Uterus (tissue), 4 donors: ENCODE measurements around the gene LAIR1. TPM values are rescaled to one million over a fixed set of nuclear protein-coding genes. Genes with fewer than 3 reads are reported as not detected.

Experiments used
- DNase-seq, 2 donors: peaks; one replicate each; pipeline ENCODE4 v3.0.0-alpha.2; 2019 to 2020
- H3K27ac ChIP-seq, 2 donors: fragments of 200-600 bp; sonication (generic); 1 replicate in 1 of 2; 2 replicates in 1 of 2; pipeline ENCODE4 v1.5.1; 2016 to 2018
- H3K27me3 ChIP-seq, 2 donors: fragments of 200-600 bp; sonication (generic); one replicate each; pipeline ENCODE4 v1.5.1; 2018 to 2019; ENCODE audit warnings: control low read depth in 1 of 2
- H3K36me3 ChIP-seq, 2 donors: fragments of 200-600 bp; sonication (generic); one replicate each; pipeline ENCODE4 v1.5.1; 2019; ENCODE audit warnings: control low read depth in 1 of 2
- H3K4me1 ChIP-seq, 2 donors: fragments of 200-600 bp; sonication (generic); one replicate each; pipeline ENCODE4 v1.5.1; 2018 to 2019; ENCODE audit warnings: control low read depth in 1 of 2
- H3K4me3 ChIP-seq, 2 donors: fragments of 200-600 bp; sonication (generic); 1 replicate in 1 of 2; 2 replicates in 1 of 2; pipeline ENCODE4 v1.5.1; 2018 to 2019; ENCODE audit warnings: mild to moderate bottlenecking in 1 of 2
- H3K9me3 ChIP-seq, 2 donors: fragments of 200-600 bp; sonication (generic); one replicate each; pipeline ENCODE4 v1.5.1; 2019; ENCODE audit warnings: control low read depth in 1 of 2
- CTCF ChIP-seq, 4 experiments: fragments of 200-600 bp in 2 of 4; fragments of 450-650 bp in 2 of 4; sonication (generic) in 2 of 4; IDR thresholded peaks; one replicate each; pipeline ENCODE4 v1.5.1; 2016 to 2019; ENCODE audit warnings: antibody characterized with exemption in 4 of 4, mild to moderate bottlenecking in 2 of 4, moderate library complexity in 1 of 4
- POLR2A ChIP-seq, 2 donors: fragments of 450-650 bp; IDR thresholded peaks; one replicate each; pipeline ENCODE4 v1.6.1; 2016; ENCODE audit warnings: antibody characterized with exemption in 2 of 2, mild to moderate bottlenecking in 1 of 2, moderate library complexity in 1 of 2
- intact Hi-C: fragments of 100-400 bp; cut with DNase I; formaldehyde crosslinking; loops from one replicate; pipeline ENCODE4 v1.15.1; 2023; ENCODE audit warnings: low total_unique reads
- total RNA-seq, 4 donors: library from RNA; depleted of rRNA in 3 of 4; stranded (reverse); fragments of >200 nt in 3 of 4; gene quantifications; one replicate each; pipeline versions ENCODE4 v1.1.0 to v1.2.4, GENCODE V29; 2014 to 2023
- donor health status: DM: yes; HTN: yes; CAD: no.

LAIR1 gene
- total RNA-seq, 4 donors from 2014 or later, result 1.0 to 64.7 (median 9.5) TPM

GRCh38 chr19:54312436-54313377 lies 52.0 kb downstream of the LAIR1 start, which contains the start of gene LILRA5:
Gene LILRA5, minus strand, starts transcription at chr19:54313166. Its CDS starts 147 bp downstream, at chr19:54313019.
- no peak for DNase-seq
- no peaks in the 10 kb centered on the region for H3K27me3 ChIP-seq
- TF ChIP-seq POLR2A (IDR thresholded peaks at IDR 0.05) (no peak), CTCF (IDR thresholded peaks at IDR 0.05) (no peak)

GRCh38 chr19:54312011-54312410 lies 52.7 kb downstream of the LAIR1 start:
- H3K4me3 ChIP-seq, result no peak overlapping the region
- TF ChIP-seq POLR2A (IDR thresholded peaks at IDR 0.05) (no peak), CTCF (IDR thresholded peaks at IDR 0.05) (no peak)
- no peak for DNase-seq
- H3K4me1 ChIP-seq, result no peaks in the 10 kb centered on the region
- no peaks in the 10 kb centered on the region for H3K9me3 ChIP-seq
- H3K36me3 ChIP-seq, result no peaks in the 10 kb centered on the region
- no peak overlapping the region for H3K27ac ChIP-seq
- H3K27me3 ChIP-seq, result no peaks in the 10 kb centered on the region
- intact Hi-C loops, result no loop called here

More at GRCh38 chr19:54312436-54313377, 52.0 kb downstream of the LAIR1 start, which contains the start of gene LILRA5:
- no peaks in the 10 kb centered on the region for H3K36me3 ChIP-seq
- H3K4me1 ChIP-seq, result no peaks in the 10 kb centered on the region
- intact Hi-C loops, result no loop called here
- H3K27ac ChIP-seq, result no peak within 1 kb of the TSS
- H3K9me3 ChIP-seq, result no peaks in the 10 kb centered on the region
- no peak within 1 kb of the TSS for H3K4me3 ChIP-seq

- Histone ChIP-seq H3K4me1 (no peaks in the 10 kb centered on the region), H3K27me3 (no peaks in the 10 kb centered on the region), H3K27ac (no peak overlapping the region), H3K36me3 (no peaks in the 10 kb centered on the region), H3K4me3 (no peak overlapping the region), H3K9me3 (no peaks in the 10 kb centered on the region)
- no peak for DNase-seq
- TF ChIP-seq POLR2A (IDR thresholded peaks at IDR 0.05), result no peak
- no peak for TF ChIP-seq CTCF (IDR thresholded peaks at IDR 0.05)
- intact Hi-C loops, result no loop called here
These were observed 53.2 kb downstream of the LAIR1 start for GRCh38 chr19:54311486-54311885.

- intact Hi-C loops, result no loop called here
- H3K27ac ChIP-seq, result no peak overlapping the region
- H3K4me1 ChIP-seq, result no peaks in the 10 kb centered on the region
- no peak for DNase-seq
- TF ChIP-seq CTCF (IDR thresholded peaks at IDR 0.05) (no peak), POLR2A (IDR thresholded peaks at IDR 0.05) (no peak)
- H3K36me3 ChIP-seq, result no peaks in the 10 kb centered on the region
- H3K9me3 ChIP-seq, result no peaks in the 10 kb centered on the region
- no peak overlapping the region for H3K4me3 ChIP-seq
- no peaks in the 10 kb centered on the region for H3K27me3 ChIP-seq
These were observed 54.2 kb downstream of the LAIR1 start for GRCh38 chr19:54310543-54310942.

GRCh38 chr19:54309811-54310210 lies 54.9 kb downstream of the LAIR1 start:
- intact Hi-C loops, result no loop called here
- H3K27me3 ChIP-seq, result no peaks in the 10 kb centered on the region

More at GRCh38 chr19:54309811-54310210, 54.9 kb downstream of the LAIR1 start:
- Histone ChIP-seq H3K36me3 (no peaks in the 10 kb centered on the region), H3K27ac (no peak overlapping the region), H3K9me3 (no peaks in the 10 kb centered on the region), H3K4me1 (no peaks in the 10 kb centered on the region), H3K4me3 (no peak overlapping the region)
- DNase-seq, result no peak
- TF ChIP-seq CTCF (IDR thresholded peaks at IDR 0.05), result no peak
- TF ChIP-seq POLR2A (IDR thresholded peaks at IDR 0.05), result no peak
